Measurements from ENCODE around the gene CDH2. TPM values are rescaled to one million over a fixed set of nuclear protein-coding genes. Genes with fewer than 3 reads are reported as not detected.
A peak's percentile ranks its signal among the peaks of the same experiment; 100 is the strongest.

CDH2 gene
- total RNA-seq, 1 donor from 2014 or later, result 363 TPM

GRCh38 chr18:28068207-28068606 is 108.7 kb downstream of the CDH2 start:
- Histone ChIP-seq H3K27ac (ENCODE audit: low read depth, low read length) (no peak overlapping the region), H3K9ac (ENCODE audit: low read length) (no peak overlapping the region), H4K20me1 (ENCODE audit: insufficient read depth, low read length) (peaks cover 7% of the 10 kb centered on the region), H3K9me3 (ENCODE audit: insufficient read depth, low read depth, low read length) (no peaks in the 10 kb centered on the region), H3K79me2 (ENCODE audit: insufficient read depth, low read length) (peaks cover 90% of the 10 kb centered on the region), H3K4me3 (ENCODE audit: insufficient read depth, low read depth, low read length) (no peak overlapping the region), H3K4me1 (ENCODE audit: insufficient read depth, low read length) (peaks cover 34% of the 10 kb centered on the region), H3K27me3 (ENCODE audit: insufficient read depth, low read length) (no peaks in the 10 kb centered on the region), H3K36me3 (ENCODE audit: insufficient read depth, low read length) (no peaks in the 10 kb centered on the region), H3K4me2 (ENCODE audit: low read length) (no peak overlapping the region), H2AFZ (ENCODE audit: low read depth, low read length) (no peak overlapping the region)
- H3K27ac Mint-ChIP-seq (ENCODE audit: unreplicated experiment), result peak overlapping the region; percentile 75
- H3K9me3 Mint-ChIP-seq (ENCODE audit: unreplicated experiment), result no peaks in the 10 kb centered on the region
- FAIRE-seq, result no peak
- no peak for DNase-seq (ENCODE audit: low read depth)
- H3K36me3 Mint-ChIP-seq (ENCODE audit: low read depth, unreplicated experiment), result peaks cover 6% of the 10 kb centered on the region
- no peak for TF ChIP-seq CTCF (IDR thresholded peaks at IDR 0.05; ENCODE audit: insufficient read depth, low read depth, low read length)
- no peak for TF ChIP-seq EZH2 (IDR thresholded peaks at IDR 0.05; ENCODE audit: insufficient read depth, low read length)
- H3K27me3 Mint-ChIP-seq (ENCODE audit: low read depth, unreplicated experiment), result no peaks in the 10 kb centered on the region
- H3K4me3 Mint-ChIP-seq (ENCODE audit: unreplicated experiment), result no peak overlapping the region
- H3K4me1 Mint-ChIP-seq (ENCODE audit: low read depth, unreplicated experiment), result peaks cover 56% of the 10 kb centered on the region

- peak overlapping the region; percentile 99 for H3K27ac Mint-ChIP-seq (ENCODE audit: unreplicated experiment)
- no peaks in the 10 kb centered on the region for H3K36me3 ChIP-seq (ENCODE audit: insufficient read depth, low read length)
Measured at GRCh38 chr18:28067346-28067745, 109.6 kb downstream of the CDH2 start.

More at GRCh38 chr18:28067346-28067745, 109.6 kb downstream of the CDH2 start:
- DNase-seq (ENCODE audit: low read depth) (no peak), FAIRE-seq (peak; percentile 47)
- Mint-ChIP-seq H3K36me3 (ENCODE audit: low read depth, unreplicated experiment) (peaks cover 6% of the 10 kb centered on the region), H3K4me3 (ENCODE audit: unreplicated experiment) (no peak overlapping the region), H3K9me3 (ENCODE audit: unreplicated experiment) (no peaks in the 10 kb centered on the region), H3K27me3 (ENCODE audit: low read depth, unreplicated experiment) (no peaks in the 10 kb centered on the region), H3K4me1 (ENCODE audit: low read depth, unreplicated experiment) (peaks cover 63% of the 10 kb centered on the region)
- no peak for TF ChIP-seq CTCF (IDR thresholded peaks at IDR 0.05; ENCODE audit: insufficient read depth, low read depth, low read length)
- TF ChIP-seq EZH2 (IDR thresholded peaks at IDR 0.05; ENCODE audit: insufficient read depth, low read length), result no peak
- Histone ChIP-seq H4K20me1 (ENCODE audit: insufficient read depth, low read length) (peaks cover 6% of the 10 kb centered on the region), H3K4me1 (ENCODE audit: insufficient read depth, low read length) (peaks cover 43% of the 10 kb centered on the region), H3K27me3 (ENCODE audit: insufficient read depth, low read length) (no peaks in the 10 kb centered on the region), H3K27ac (ENCODE audit: low read depth, low read length) (peak overlapping the region; percentile 99), H2AFZ (ENCODE audit: low read depth, low read length) (no peak overlapping the region), H3K4me3 (ENCODE audit: insufficient read depth, low read depth, low read length) (no peak overlapping the region), H3K79me2 (ENCODE audit: insufficient read depth, low read length) (peaks cover 86% of the 10 kb centered on the region), H3K4me2 (ENCODE audit: low read length) (no peak overlapping the region), H3K9me3 (ENCODE audit: insufficient read depth, low read depth, low read length) (no peaks in the 10 kb centered on the region), H3K9ac (ENCODE audit: low read length) (no peak overlapping the region)
